ENCODE results near the gene BCKDHB. TPM values are rescaled to one million over a fixed set of nuclear protein-coding genes. Genes with fewer than 3 reads are reported as not detected.

The BCKDHB gene
- polyA plus RNA-seq, 3 donors from 2014 or later, result 14.8 to 36.7 (median 18.2) TPM

DNA sequence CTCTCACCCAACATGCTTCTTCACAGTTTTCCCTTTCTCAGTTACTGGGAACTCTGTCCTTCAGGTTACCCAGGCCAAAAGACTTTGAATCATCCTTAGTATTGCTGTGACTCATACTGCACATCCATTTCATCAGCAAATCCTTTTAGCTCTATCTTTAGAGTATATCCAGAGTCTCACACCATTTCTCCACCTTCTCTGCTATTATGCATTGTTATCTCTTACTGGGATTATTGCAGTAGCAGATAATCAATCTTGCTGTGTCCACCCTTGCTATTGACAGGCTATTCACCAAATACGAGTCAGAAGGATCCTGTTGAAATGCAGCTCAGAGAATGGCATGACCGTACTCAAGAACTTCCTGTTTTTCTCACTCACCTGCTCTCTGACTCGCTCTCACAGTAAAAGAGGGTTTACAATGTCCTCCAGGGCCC is 57.3 kb downstream of the BCKDHB start:
- Mint-ChIP-seq H3K4me1 (peaks cover 0 to 9% of the 10 kb centered on the region in 2 donors), H3K36me3 (peaks cover 0 to 2% (median 2%) of the 10 kb centered on the region in 3 donors), H3K27ac (no peak overlapping the region), H3K4me3 (no peak overlapping the region), H3K27me3 (ENCODE audit: low read depth in 3 of 3) (no peaks in the 10 kb centered on the region), H3K9me3 (no peaks in the 10 kb centered on the region)
- no peak for DNase-seq

DNA sequence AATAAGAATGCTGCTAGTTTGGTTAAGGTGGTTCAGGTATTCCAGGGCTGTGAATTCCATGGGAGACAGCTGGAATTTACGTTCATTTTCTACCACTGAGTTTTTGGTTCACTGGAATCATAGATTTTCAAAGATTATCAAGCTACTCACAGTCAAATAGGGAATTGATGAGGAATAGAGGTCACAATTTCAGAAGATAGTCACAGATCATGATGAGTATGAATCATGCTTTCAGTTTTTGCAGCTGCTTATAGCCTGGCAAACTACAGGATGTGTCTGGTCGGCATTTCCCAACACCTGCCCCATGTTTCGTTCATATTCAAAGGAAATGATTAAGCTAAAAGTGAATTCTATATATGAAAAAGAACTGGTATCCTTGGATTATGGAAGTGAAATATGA is 58.7 kb downstream of the BCKDHB start:
- Mint-ChIP-seq H3K4me1 (peaks cover 0 to 9% of the 10 kb centered on the region in 2 donors), H3K9me3 (no peaks in the 10 kb centered on the region), H3K4me3 (peak overlapping the region in 2 of 5 donors; percentile 26 to 50), H3K36me3 (peaks cover 3 to 11% (median 10%) of the 10 kb centered on the region in 3 donors), H3K27ac (peak overlapping the region in 2 of 6 donors; percentile 41 to 44), H3K27me3 (ENCODE audit: low read depth in 3 of 3) (no peaks in the 10 kb centered on the region)
- DNase-seq, result no peak

DNA sequence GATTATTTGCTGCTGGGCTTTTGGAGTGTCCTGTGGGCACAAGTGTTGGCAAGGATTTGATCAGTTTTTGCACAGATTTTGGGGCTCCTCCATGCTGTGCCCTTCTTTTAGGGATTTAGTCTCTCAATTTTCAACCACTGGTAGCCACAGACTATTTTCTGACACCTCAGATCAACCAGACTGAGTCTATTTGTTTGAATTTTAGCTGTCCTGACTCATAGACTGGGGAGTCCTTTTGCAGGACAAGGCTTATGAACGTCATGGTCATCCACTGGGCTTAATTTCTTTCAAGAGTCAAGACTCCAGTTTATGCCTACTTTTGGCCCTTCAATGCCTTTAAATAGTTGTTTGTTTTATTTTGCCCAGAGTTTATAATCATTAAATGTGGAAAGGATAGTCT is 59.3 kb downstream of the BCKDHB start:
- H3K9me3 Mint-ChIP-seq, result no peaks in the 10 kb centered on the region
- H3K27me3 Mint-ChIP-seq (ENCODE audit: low read depth in 3 of 3), result no peaks in the 10 kb centered on the region
- H3K36me3 Mint-ChIP-seq, result peaks cover 7 to 16% (median 10%) of the 10 kb centered on the region in 3 donors
- no peak for DNase-seq
- peaks cover 0 to 9% of the 10 kb centered on the region in 2 donors for H3K4me1 Mint-ChIP-seq
- H3K4me3 Mint-ChIP-seq, result no peak overlapping the region
- H3K27ac Mint-ChIP-seq, result no peak overlapping the region

DNA sequence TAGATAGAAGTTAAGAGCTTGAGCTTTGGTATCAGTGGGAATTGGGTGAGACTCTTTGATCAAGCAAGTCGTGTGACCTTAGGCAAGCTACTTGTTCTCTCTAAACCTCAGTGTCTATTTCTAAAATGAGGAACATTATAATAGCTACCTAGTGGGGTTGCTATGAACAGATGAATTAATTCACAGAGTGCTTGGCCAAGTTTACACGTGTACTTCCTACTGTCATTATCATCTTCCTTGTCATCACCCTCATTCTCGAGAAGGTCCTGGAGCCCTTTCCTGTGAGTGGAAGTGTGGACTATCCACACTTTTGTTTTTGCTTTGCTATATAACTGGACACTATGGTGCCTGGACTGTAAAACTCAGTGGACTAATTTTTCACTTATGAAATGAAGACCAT is 64.0 kb downstream of the BCKDHB start:
- no peaks in the 10 kb centered on the region for H3K9me3 Mint-ChIP-seq
- H3K27ac Mint-ChIP-seq, result no peak overlapping the region
- DNase-seq, result no peak
- no peaks in the 10 kb centered on the region for H3K4me1 Mint-ChIP-seq
- H3K27me3 Mint-ChIP-seq (ENCODE audit: low read depth in 3 of 3), result no peaks in the 10 kb centered on the region
- H3K4me3 Mint-ChIP-seq, result no peak overlapping the region
- peaks cover 14 to 36% (median 21%) of the 10 kb centered on the region in 3 donors for H3K36me3 Mint-ChIP-seq

DNA sequence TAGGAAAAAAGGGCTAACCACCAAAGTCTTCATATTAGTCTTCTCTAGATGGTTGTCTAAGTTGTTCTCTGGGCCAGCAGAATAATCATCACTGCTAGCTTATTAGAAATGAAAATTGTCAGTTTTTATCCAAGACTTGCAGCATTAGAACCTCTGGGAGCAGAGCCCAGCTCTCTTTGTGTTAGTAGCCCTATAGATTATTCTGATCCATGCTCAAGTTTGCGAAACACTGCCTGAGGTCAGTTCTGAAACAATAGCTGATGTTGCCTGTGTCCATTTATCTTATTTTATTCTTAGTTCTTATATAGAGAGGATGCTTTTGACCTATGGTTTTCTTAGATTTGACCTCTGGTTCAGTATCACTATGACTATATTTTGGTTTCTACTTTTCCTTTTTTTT is 66.9 kb downstream of the BCKDHB start:
- Mint-ChIP-seq H3K9me3 (no peaks in the 10 kb centered on the region), H3K27me3 (ENCODE audit: low read depth in 3 of 3) (no peaks in the 10 kb centered on the region), H3K27ac (no peak overlapping the region), H3K4me3 (no peak overlapping the region), H3K4me1 (no peaks in the 10 kb centered on the region), H3K36me3 (peaks cover 14 to 44% (median 25%) of the 10 kb centered on the region in 3 donors)
- no peak for DNase-seq

DNA sequence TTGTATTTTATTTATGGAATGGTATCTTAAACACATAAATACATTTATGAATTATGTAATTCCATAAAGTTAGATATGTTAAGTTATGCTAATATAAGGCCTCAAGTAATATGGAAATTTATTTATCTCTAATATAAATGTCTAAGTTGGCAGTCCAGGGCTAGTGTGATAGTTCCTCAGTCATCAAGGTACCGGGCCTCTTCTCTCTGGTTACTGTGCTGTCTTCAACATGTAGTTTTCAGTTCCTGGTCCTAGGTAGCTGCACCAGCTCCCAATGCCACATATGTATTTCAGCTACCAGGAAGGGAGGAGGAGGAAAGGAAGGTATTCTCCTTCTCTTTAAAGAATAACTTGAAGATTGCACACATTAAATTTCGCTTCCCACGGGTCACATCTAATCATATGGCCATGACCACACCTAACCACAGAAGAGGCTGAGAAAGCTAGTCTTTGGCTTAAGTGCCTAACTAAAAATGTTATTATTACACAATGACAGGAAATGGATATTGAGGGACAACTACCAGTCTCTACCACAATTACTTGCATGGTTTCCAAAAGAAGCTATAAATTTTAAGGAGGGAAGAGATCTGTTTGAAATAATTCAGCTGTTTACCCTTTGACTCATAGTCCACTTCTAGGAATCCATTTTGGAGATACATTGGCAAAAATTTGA is 68.6 kb downstream of the BCKDHB start:
- no peaks in the 10 kb centered on the region for H3K27me3 Mint-ChIP-seq (ENCODE audit: low read depth in 3 of 3)
- H3K9me3 Mint-ChIP-seq, result no peaks in the 10 kb centered on the region
- H3K4me1 Mint-ChIP-seq, result no peaks in the 10 kb centered on the region
- H3K27ac Mint-ChIP-seq, result no peak overlapping the region
- no peak overlapping the region for H3K4me3 Mint-ChIP-seq
- H3K36me3 Mint-ChIP-seq, result peaks cover 5 to 33% (median 22%) of the 10 kb centered on the region in 3 donors
- DNase-seq, result no peak

DNA sequence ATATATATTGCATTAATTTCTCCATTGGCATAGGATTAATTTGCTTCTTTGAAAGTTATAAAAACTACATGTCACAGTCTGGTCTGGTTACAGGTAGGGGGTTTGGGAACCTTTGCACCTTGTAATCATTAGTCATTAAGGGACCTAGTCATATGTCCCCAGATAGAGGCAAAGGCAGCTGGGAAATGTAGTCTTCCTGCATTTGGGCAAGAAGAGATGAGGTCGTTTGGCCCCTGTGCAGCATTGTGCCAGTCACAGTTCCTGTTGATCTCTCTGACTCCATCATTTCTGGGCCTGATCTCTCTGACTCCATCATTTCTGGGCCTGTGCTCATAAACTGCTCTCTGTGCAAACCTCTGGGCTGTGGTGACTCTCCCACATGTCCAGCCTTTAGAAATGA is 73.2 kb downstream of the BCKDHB start:
- Mint-ChIP-seq H3K4me1 (no peaks in the 10 kb centered on the region), H3K27ac (no peak overlapping the region)
- DNase-seq, result no peak

DNA sequence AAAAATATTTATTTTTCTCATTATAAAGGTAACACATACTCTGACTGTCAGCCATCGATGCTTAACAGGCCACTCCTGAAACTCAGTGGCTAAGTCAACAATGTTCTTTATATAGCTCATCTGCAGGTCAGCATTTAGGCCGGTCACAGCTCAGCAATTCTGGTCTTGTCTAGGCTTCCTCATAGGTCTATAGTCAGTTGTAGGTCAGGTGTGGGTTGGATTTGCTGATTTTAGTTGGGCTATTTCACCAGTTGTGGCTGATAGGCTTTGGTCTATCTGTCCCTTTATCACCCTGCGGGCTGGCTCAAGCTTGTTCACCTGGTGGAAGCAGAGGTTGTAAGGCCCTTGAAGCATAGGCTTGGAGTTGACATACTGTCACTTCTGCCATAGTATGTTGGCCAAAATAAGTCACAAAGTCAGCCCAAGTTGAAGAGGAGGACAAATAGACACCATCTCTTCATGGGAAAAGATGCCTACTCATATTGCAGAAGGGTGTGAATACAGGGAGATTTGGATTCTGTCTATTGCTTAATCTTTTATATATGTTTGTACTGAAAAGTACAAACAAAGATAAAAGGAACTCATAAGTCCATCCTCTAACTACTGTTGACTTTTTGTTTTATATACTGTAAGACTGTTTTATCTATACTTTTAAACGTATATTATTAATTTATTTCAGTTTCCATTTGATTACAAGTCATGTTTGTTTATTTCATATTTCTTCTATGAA is 75.0 kb downstream of the BCKDHB start:
- Mint-ChIP-seq H3K4me3 (no peak overlapping the region), H3K27ac (no peak overlapping the region), H3K36me3 (peaks cover 15 to 25% (median 23%) of the 10 kb centered on the region in 3 donors), H3K27me3 (ENCODE audit: low read depth in 3 of 3) (no peaks in the 10 kb centered on the region), H3K4me1 (no peaks in the 10 kb centered on the region), H3K9me3 (peaks cover 0 to 11% (median 7%) of the 10 kb centered on the region in 6 donors)
- DNase-seq, result no peak

More for the DNA sequence above, 73.2 kb downstream of the BCKDHB start:
- peaks cover 0 to 3% (median 1%) of the 10 kb centered on the region in 6 donors for H3K9me3 Mint-ChIP-seq
- H3K36me3 Mint-ChIP-seq, result peaks cover 6 to 18% (median 17%) of the 10 kb centered on the region in 3 donors
- no peaks in the 10 kb centered on the region for H3K27me3 Mint-ChIP-seq (ENCODE audit: low read depth in 3 of 3)
- H3K4me3 Mint-ChIP-seq, result no peak overlapping the region

DNA sequence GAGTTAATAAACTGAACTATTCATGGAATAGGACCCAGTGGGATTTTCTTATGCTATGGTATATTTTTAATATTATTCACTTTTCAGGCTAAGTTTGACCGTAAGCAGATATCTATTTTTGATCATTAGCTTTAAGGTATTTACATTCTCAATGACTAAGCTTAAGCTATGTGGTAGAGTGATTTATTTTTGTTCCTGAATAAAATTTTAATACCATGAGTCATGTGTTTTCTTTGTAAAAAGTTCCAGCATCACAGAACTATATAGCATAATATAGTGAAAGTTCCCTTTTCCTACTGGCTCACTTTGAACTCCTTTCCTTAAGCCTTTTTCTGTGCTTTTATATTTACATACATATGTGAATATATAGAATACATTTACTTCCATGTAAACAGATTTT is 75.8 kb downstream of the BCKDHB start:
- Mint-ChIP-seq H3K27me3 (ENCODE audit: low read depth in 3 of 3) (no peaks in the 10 kb centered on the region), H3K36me3 (peaks cover 17 to 28% (median 24%) of the 10 kb centered on the region in 3 donors), H3K4me3 (no peak overlapping the region), H3K9me3 (peaks cover 0 to 11% (median 7%) of the 10 kb centered on the region in 6 donors), H3K4me1 (no peaks in the 10 kb centered on the region), H3K27ac (no peak overlapping the region)
- no peak for DNase-seq

DNA sequence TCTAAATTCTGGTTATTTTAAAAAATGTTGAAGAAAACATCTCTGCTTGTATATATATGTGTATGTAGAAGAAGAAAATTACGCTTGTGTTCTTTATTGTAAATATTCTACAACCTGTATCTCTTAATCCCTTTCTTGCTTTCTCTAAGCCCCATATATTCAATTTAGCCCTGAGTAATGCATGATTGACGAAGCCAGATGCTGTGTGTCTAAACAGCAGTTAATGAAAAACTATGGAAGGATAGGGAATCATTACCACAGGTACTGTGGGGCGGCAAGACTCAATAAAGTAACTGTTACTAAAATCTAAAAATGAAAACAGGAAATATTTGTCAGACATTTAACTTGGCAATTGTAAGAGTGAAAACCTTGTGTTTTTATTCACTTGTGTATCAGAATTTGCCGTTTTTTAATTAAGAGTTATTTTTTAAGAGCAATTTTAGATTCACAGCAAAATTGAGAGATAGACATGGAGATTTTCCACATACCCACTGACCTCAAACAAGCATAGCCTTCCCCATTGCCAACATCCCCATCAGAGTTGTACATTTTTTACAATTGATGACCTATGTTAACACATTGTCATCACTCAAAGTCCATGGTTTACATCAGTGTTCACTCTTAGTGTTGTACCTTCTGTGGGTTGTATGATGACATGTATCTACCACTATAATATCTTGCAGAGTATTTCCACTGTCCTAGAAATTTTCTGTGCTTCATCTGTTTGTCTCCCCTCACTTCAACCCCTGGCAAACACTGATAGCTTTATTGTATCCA is 76.7 kb downstream of the BCKDHB start:
- Mint-ChIP-seq H3K27ac (no peak overlapping the region), H3K36me3 (peaks cover 20 to 37% (median 33%) of the 10 kb centered on the region in 3 donors), H3K9me3 (peaks cover 0 to 11% (median 7%) of the 10 kb centered on the region in 6 donors), H3K4me1 (no peaks in the 10 kb centered on the region), H3K4me3 (no peak overlapping the region), H3K27me3 (ENCODE audit: low read depth in 3 of 3) (no peaks in the 10 kb centered on the region)
- no peak for DNase-seq

DNA sequence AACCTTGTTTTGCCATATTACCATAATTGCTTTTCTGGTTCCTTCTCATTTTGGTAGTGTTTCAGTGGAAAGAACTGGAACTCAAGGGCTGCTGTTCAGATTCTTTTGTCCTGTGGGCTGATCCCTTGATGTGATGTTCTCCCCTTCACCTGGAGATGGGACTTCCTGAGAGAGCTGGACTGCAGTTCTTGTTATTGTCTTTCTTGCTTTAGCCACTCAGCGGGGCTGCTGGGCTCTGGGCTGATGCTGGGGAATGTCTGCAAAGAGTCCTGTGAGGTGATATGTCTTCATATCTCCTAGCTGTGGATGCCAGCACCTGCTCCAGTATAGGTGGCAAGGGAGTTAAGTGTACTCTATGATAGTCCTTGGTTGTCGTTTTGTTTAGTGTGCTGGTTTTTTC is 79.0 kb downstream of the BCKDHB start:
- no peak overlapping the region for H3K4me3 Mint-ChIP-seq
- no peak overlapping the region for H3K27ac Mint-ChIP-seq

DNA sequence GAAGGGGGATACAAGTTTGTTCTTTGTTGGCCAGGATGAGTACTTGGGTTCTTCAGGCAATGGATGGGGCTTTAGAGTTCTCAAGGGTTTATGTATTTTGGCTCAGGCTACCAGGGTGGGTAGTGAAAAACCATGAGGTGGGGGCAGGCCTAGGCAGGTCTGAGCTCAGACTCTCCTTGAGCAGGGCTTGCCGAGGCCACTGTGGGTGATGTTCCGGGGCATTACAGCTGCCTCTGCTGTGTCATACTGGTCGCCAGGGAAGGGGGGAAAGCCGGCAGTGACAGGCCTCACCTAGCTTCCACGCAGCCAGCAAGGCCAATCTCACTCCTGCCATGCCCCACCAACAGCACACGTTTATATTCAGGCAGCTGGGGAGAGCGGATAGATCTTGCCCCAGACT is 79.6 kb downstream of the BCKDHB start:
- no peak overlapping the region for H3K4me3 Mint-ChIP-seq
- H3K36me3 Mint-ChIP-seq, result peaks cover 20 to 37% (median 33%) of the 10 kb centered on the region in 3 donors
- no peak for DNase-seq
- H3K27me3 Mint-ChIP-seq (ENCODE audit: low read depth in 3 of 3), result no peaks in the 10 kb centered on the region
- H3K27ac Mint-ChIP-seq, result no peak overlapping the region
- H3K9me3 Mint-ChIP-seq, result peaks cover 0 to 11% (median 7%) of the 10 kb centered on the region in 6 donors
- H3K4me1 Mint-ChIP-seq, result no peaks in the 10 kb centered on the region

More for the DNA sequence above, 79.0 kb downstream of the BCKDHB start:
- no peak for DNase-seq
- peaks cover 0 to 11% (median 7%) of the 10 kb centered on the region in 6 donors for H3K9me3 Mint-ChIP-seq
- no peaks in the 10 kb centered on the region for H3K4me1 Mint-ChIP-seq
- H3K36me3 Mint-ChIP-seq, result peaks cover 20 to 37% (median 33%) of the 10 kb centered on the region in 3 donors
- H3K27me3 Mint-ChIP-seq (ENCODE audit: low read depth in 3 of 3), result no peaks in the 10 kb centered on the region

DNA sequence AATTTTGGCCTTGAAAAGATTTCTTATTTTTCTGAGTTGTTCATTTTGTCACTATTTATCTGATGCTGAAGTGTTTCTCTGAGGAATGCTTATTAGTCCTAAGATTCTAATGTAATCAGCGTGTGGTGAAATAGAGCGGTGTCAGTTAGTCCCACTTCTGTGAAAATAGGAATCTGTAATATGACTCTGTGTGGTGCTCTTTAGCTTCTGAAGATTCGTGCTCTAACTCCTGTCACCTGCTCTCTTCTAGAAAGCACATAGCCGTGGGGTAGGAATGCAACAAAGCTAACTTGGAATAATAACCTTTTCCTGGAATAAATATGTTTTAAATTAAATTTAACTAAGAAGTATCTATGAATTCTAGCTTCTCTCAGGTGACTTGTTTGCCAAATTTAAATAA is 90.4 kb downstream of the BCKDHB start:
- peaks cover 0 to 8% (median 4%) of the 10 kb centered on the region in 3 donors for H3K36me3 Mint-ChIP-seq
- no peaks in the 10 kb centered on the region for H3K27me3 Mint-ChIP-seq (ENCODE audit: low read depth in 3 of 3)
- H3K9me3 Mint-ChIP-seq, result no peaks in the 10 kb centered on the region
- DNase-seq, result no peak
- no peaks in the 10 kb centered on the region for H3K4me1 Mint-ChIP-seq
- no peak overlapping the region for H3K27ac Mint-ChIP-seq
- no peak overlapping the region for H3K4me3 Mint-ChIP-seq

DNA sequence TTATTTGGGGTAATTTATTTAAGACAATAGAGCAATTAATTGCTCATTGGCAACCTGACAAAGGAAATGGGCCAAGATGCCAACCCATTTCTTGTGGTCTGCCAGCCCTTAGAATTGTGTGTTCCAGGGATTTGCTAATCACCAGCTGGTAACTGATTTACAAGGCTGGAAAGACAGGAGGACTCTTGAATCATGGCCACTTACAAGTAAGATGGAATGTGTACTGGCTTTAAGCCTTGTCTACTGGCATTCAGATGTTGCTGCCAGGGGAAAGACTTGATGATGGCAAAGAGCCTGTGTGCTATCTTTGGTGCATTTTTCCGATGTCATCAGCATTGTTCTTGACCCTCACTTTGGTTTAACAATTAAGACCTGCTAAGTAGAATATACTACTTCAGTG is 91.0 kb downstream of the BCKDHB start:
- no peaks in the 10 kb centered on the region for H3K4me1 Mint-ChIP-seq
- H3K27me3 Mint-ChIP-seq (ENCODE audit: low read depth in 3 of 3), result no peaks in the 10 kb centered on the region
- peaks cover under 1 to 8% (median 8%) of the 10 kb centered on the region in 3 donors for H3K36me3 Mint-ChIP-seq
- no peak overlapping the region for H3K4me3 Mint-ChIP-seq
- no peak for DNase-seq
- H3K9me3 Mint-ChIP-seq, result no peaks in the 10 kb centered on the region
- no peak overlapping the region for H3K27ac Mint-ChIP-seq
